Osteocyte (in vitro differentiated cells): ENCODE data around the gene BCAR1. TPM values are rescaled to one million over a fixed set of nuclear protein-coding genes. Genes with fewer than 3 reads are reported as not detected.
A peak's percentile ranks its signal among the peaks of the same experiment; 100 is the strongest.
"Not testable (repeated sequence)": the region's sequence is repeated elsewhere in the genome, so short reads cannot be mapped to it uniquely, and the experiment has no call there.

Experiments used
- DNase-seq: peaks from one replicate; pipeline ENCODE4 v3.0.0; 2021; ENCODE audit warnings: mixed read lengths; ENCODE audit not compliant: unreplicated experiment; ENCODE audit errors: extremely low spot score
- H3K27ac Mint-ChIP-seq: one replicate; pipeline ENCODE4 v1.8.0; 2021; ENCODE audit warnings: mild to moderate bottlenecking, mixed read lengths; ENCODE audit not compliant: unreplicated experiment
- H3K27me3 Mint-ChIP-seq: one replicate; pipeline ENCODE4 v1.8.0; 2021; ENCODE audit warnings: mixed read lengths; ENCODE audit not compliant: unreplicated experiment
- H3K36me3 Mint-ChIP-seq: one replicate; pipeline ENCODE4 v1.8.0; 2021; ENCODE audit warnings: mixed read lengths; ENCODE audit not compliant: unreplicated experiment
- H3K4me1 Mint-ChIP-seq: one replicate; pipeline ENCODE4 v1.8.0; 2021; ENCODE audit warnings: mixed read lengths; ENCODE audit not compliant: unreplicated experiment
- H3K4me3 Mint-ChIP-seq: one replicate; pipeline ENCODE4 v1.8.0; 2021; ENCODE audit warnings: mild to moderate bottlenecking, moderate library complexity, mixed read lengths; ENCODE audit not compliant: unreplicated experiment
- H3K9me3 Mint-ChIP-seq: one replicate; pipeline ENCODE4 v1.8.0; 2021; ENCODE audit warnings: mixed read lengths; ENCODE audit not compliant: unreplicated experiment
- total RNA-seq: library from RNA; stranded (reverse); gene quantifications from 2 replicates; pipeline ENCODE4 v1.2.1, GENCODE V29; 2021
- TF ChIP-seq, protein P1 (sequence below): fragments of 200-600 bp; sonication (generic); IDR thresholded peaks from 2 replicates; pipeline ENCODE4 v1.5.0; 2021; ENCODE audit warnings: antibody characterized with exemption, mild to moderate bottlenecking, moderate library complexity

BCAR1 gene
- total RNA-seq, 1 donor from 2014 or later = 138 TPM

DNA sequence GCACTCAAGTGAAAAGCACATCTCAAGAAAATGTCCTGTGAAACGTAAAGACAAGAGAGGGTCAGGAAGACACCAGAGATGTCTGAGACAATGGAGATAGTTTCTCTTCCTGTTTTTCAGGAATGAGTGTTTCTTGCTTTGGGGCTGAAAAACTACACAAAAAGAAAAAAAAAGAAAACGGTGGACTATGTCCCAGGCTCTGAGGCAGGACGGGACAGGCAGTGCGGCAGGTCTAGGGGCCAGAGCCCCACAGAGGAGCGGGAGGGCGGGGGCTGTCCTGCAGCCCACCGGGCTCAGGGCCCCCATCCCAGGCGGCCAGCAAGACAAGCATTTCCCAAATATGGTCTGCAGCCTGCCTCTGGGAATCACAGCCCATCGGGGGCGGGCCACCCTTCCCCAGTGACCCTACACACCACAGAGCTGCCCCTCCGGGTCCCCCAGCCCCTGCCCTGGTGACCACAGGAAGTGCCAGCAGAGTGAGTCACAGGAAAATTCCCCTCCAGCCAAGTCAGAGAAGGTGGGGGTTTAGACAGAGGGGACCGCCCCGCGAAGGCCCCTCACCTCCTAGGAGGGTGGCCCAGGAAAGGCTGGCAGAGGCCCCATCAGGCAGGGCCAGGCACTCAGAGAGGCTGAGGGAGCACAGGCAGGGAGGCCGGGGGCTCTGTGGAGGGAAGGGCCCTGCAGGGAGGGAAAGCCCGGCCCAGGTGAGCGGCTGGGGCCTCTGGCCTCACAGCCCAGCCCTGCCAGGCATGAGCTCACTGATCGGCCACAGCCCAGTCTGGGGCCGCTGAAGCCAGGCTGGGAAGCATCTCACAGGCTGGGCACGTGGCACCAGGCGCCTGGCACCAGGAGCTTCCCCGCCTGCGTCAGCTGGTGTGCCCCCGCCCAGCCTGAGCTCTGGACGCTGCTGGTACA, 6.3 kb downstream of the BCAR1 start:
- H3K9me3 Mint-ChIP-seq = no peaks in the 10 kb centered on the region

DNA sequence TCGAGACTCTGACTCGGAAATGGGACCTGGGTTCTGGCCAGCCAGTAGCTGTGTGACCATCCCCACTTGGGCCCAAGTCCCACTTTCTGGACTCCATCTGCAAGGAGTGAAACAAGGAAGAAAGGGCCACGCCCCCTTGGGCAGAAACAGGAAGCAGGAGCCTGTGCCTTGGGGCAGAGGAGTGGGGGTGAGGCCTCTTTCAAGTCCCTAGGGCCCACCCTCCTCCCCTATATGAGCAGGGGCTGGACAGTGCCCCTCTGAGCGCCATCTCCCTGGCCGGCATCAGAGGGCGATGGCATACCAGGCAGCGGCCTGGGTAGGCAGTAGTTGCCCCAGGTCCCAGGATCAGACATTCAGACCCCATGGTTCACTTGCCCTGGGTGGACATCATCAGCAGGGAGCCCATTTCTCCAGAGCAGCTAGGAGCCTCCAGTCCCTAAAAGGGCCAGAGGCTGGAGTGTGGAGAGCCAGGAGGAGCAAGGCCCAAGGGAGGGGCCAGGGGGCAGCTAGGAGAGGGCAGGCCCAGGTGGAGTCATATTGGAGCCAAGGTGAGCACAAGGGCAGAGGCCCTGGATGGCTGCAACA, 7.1 kb downstream of the BCAR1 start:
- TF ChIP-seq, protein P1, sequence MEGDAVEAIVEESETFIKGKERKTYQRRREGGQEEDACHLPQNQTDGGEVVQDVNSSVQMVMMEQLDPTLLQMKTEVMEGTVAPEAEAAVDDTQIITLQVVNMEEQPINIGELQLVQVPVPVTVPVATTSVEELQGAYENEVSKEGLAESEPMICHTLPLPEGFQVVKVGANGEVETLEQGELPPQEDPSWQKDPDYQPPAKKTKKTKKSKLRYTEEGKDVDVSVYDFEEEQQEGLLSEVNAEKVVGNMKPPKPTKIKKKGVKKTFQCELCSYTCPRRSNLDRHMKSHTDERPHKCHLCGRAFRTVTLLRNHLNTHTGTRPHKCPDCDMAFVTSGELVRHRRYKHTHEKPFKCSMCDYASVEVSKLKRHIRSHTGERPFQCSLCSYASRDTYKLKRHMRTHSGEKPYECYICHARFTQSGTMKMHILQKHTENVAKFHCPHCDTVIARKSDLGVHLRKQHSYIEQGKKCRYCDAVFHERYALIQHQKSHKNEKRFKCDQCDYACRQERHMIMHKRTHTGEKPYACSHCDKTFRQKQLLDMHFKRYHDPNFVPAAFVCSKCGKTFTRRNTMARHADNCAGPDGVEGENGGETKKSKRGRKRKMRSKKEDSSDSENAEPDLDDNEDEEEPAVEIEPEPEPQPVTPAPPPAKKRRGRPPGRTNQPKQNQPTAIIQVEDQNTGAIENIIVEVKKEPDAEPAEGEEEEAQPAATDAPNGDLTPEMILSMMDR = peak; percentile 27
- DNase-seq = no peak
- Mint-ChIP-seq H3K27ac (peak overlapping the region; percentile 98), H3K4me1 (peaks cover 90% of the 10 kb centered on the region), H3K9me3 (no peaks in the 10 kb centered on the region), H3K36me3 (peaks cover 19% of the 10 kb centered on the region), H3K4me3 (peak overlapping the region; percentile 65), H3K27me3 (no peaks in the 10 kb centered on the region)

More for the DNA sequence above, 6.3 kb downstream of the BCAR1 start:
- peak overlapping the region; percentile 65 for H3K4me3 Mint-ChIP-seq
- peaks cover 15% of the 10 kb centered on the region for H3K36me3 Mint-ChIP-seq
- TF ChIP-seq, protein P1 = no peak
- peak overlapping the region; percentile 98 for H3K27ac Mint-ChIP-seq
- no peaks in the 10 kb centered on the region for H3K27me3 Mint-ChIP-seq
- peaks cover 93% of the 10 kb centered on the region for H3K4me1 Mint-ChIP-seq
- peak; percentile 97 for DNase-seq

DNA sequence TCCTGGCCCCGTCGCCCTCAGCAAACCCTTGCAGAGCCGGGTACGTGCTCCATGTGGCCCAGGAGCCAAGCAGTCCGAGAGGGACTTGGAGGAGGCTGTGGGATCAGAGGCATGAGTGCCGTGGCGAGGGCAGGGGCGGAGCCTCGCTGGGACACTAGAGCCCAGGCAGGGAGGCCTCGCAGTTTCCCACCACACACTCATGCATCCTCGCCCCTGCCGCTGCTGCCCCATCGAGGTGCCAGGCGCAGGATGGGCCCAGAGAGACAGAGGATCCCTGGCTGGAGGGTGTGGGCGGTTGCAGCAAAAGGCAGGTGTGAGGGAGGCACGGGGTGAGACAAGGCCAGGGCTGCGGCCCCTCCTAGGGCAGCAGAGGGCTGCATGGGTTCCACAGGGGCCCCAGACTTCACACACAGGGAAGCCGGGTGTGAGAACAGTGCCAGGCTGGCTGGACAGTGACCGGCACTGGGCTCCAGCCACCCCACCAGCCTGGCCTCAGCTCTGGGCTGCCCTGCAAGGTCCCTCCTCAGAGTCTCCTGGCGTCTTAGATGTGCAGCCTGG, 7.7 kb downstream of the BCAR1 start:
- no peaks in the 10 kb centered on the region for H3K27me3 Mint-ChIP-seq
- peaks cover 19% of the 10 kb centered on the region for H3K36me3 Mint-ChIP-seq
- H3K9me3 Mint-ChIP-seq = no peaks in the 10 kb centered on the region
- no peak for DNase-seq
- H3K27ac Mint-ChIP-seq = peak overlapping the region; percentile 98
- peak overlapping the region; percentile 65 for H3K4me3 Mint-ChIP-seq
- TF ChIP-seq, protein P1 = no peak
- peaks cover 90% of the 10 kb centered on the region for H3K4me1 Mint-ChIP-seq

- Mint-ChIP-seq H3K36me3 (peaks cover 19% of the 10 kb centered on the region), H3K27ac (peak overlapping the region; percentile 98), H3K4me1 (peaks cover 85% of the 10 kb centered on the region)
- DNase-seq, H3K4me3 Mint-ChIP-seq, H3K27me3 Mint-ChIP-seq, H3K9me3 Mint-ChIP-seq: not testable (repeated sequence)
Measured at GRCh38 chr16:75242436-75243078, 8.9 kb downstream of the BCAR1 start.

DNA sequence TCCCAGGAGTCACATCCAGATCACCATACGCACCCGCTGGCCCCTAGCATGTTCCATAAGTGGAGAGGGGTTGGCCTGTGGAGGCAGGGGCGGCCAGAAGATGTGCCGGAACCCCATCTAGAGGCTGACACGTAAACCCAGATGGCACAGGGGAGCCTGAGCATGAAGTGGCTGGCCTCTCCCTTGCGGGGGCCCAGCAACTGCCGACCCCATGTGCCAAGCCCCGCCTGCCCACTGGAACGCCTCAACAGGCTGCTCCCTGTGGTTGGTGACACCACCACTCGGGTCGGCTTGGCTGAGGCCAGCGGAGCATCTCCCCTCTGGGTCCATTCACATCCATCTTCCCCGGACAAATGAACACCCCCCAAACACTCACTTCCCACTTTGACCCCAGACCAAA, 9.5 kb downstream of the BCAR1 start:
- TF ChIP-seq, protein P1 = no peak
- H3K36me3 Mint-ChIP-seq = peaks cover 19% of the 10 kb centered on the region
- H3K4me1 Mint-ChIP-seq = peaks cover 82% of the 10 kb centered on the region
- H3K9me3 Mint-ChIP-seq = no peaks in the 10 kb centered on the region
- H3K27ac Mint-ChIP-seq = peak overlapping the region; percentile 62
- DNase-seq = no peak
- H3K4me3 Mint-ChIP-seq = no peak overlapping the region
- H3K27me3 Mint-ChIP-seq = no peaks in the 10 kb centered on the region
